Esophagus squamous epithelium (tissue), 4 donors: ENCODE measurements around the gene RBP3.

Experiments
- CTCF ChIP-seq, 6 experiments: fragments of 450-650 bp in 4 of 6; fragments of 200-600 bp in 2 of 6; sonication (generic) in 2 of 6; IDR thresholded peaks; one replicate each; pipeline ENCODE4 v1.5.1; 2016 to 2019; ENCODE audit warnings: antibody characterized with exemption in 6 of 6, mild to moderate bottlenecking in 4 of 6, moderate library complexity in 4 of 6
- POLR2A ChIP-seq, 4 donors: fragments of 450-650 bp; IDR thresholded peaks; one replicate each; pipeline ENCODE4 v1.6.1; 2017; ENCODE audit warnings: antibody characterized with exemption in 4 of 4, mild to moderate bottlenecking in 4 of 4, moderate library complexity in 3 of 4

- TF ChIP-seq CTCF (IDR thresholded peaks at IDR 0.05) (no peak), POLR2A (IDR thresholded peaks at IDR 0.05) (no peak)
Observed at GRCh38 chr10:47306387-47307210, 41.6 kb upstream of the RBP3 start.
